Glutamatergic neuron (in vitro differentiated cells): ENCODE data around the gene MARCHF4. TPM values are rescaled to one million over a fixed set of nuclear protein-coding genes. Genes with fewer than 3 reads are reported as not detected.

Experiments
- DNase-seq: peaks from one replicate; pipeline ENCODE4 v3.0.0; 2022
- H3K27ac Mint-ChIP-seq: one replicate; pipeline ENCODE4 v1.8.0; 2020; ENCODE audit warnings: mild to moderate bottlenecking, mixed read lengths, inconsistent platforms; ENCODE audit not compliant: unreplicated experiment
- H3K27me3 Mint-ChIP-seq: one replicate; pipeline ENCODE4 v1.8.0; 2020; ENCODE audit warnings: mild to moderate bottlenecking, moderate library complexity, mixed read lengths, inconsistent platforms; ENCODE audit not compliant: unreplicated experiment
- H3K36me3 Mint-ChIP-seq: one replicate; pipeline ENCODE4 v1.8.0; 2020; ENCODE audit warnings: mild to moderate bottlenecking, mixed read lengths, inconsistent platforms; ENCODE audit not compliant: unreplicated experiment
- H3K4me1 Mint-ChIP-seq: one replicate; pipeline ENCODE4 v1.8.0; 2020; ENCODE audit warnings: mild to moderate bottlenecking, low read depth, mixed read lengths, inconsistent platforms; ENCODE audit not compliant: unreplicated experiment
- H3K4me3 Mint-ChIP-seq: one replicate; pipeline ENCODE4 v1.8.0; 2020; ENCODE audit warnings: mild to moderate bottlenecking, mixed read lengths, inconsistent platforms; ENCODE audit not compliant: unreplicated experiment
- H3K9me3 Mint-ChIP-seq: one replicate; pipeline ENCODE4 v1.8.0; 2020; ENCODE audit warnings: mild to moderate bottlenecking, moderate library complexity, mixed read lengths, inconsistent platforms; ENCODE audit not compliant: unreplicated experiment
- total RNA-seq: library from RNA; stranded (reverse); fragmentation: NEBNext Ultra II Directional; extraction: Animal tissue kit (Norgen Biotek cat#: 25700); gene quantifications from one replicate; pipeline ENCODE4 v1.2.1, GENCODE V29; 2021; ENCODE audit not compliant: unreplicated experiment
- TF ChIP-seq, protein P1 (sequence below): fragments of 200-600 bp; sonication (generic); IDR thresholded peaks from one replicate; pipeline ENCODE4 v1.5.0; 2021; ENCODE audit not compliant: partially characterized antibody, unreplicated experiment

The MARCHF4 gene
- total RNA-seq, 1 donor from 2014 or later, result 26.1 TPM

DNA sequence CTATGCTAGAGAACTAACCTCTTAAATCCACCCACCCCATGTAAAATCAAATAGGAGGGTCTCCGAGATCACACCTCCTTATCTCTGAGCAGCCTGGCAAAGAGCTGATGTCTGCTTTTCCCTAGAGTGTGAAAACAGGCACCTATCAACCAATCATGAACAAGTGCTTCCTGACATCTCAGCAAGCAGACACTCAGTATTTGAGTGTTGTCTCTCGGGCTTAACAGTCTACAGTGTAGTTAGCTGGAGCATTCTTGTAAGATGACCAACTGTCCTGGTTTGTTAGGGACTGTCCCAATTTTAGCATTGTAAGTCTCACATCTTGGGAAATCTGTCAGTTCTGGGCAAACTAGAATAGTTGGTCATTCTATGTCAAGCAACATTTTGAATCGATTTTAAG lies 26.4 kb downstream of the MARCHF4 start:
- TF ChIP-seq, protein P1, sequence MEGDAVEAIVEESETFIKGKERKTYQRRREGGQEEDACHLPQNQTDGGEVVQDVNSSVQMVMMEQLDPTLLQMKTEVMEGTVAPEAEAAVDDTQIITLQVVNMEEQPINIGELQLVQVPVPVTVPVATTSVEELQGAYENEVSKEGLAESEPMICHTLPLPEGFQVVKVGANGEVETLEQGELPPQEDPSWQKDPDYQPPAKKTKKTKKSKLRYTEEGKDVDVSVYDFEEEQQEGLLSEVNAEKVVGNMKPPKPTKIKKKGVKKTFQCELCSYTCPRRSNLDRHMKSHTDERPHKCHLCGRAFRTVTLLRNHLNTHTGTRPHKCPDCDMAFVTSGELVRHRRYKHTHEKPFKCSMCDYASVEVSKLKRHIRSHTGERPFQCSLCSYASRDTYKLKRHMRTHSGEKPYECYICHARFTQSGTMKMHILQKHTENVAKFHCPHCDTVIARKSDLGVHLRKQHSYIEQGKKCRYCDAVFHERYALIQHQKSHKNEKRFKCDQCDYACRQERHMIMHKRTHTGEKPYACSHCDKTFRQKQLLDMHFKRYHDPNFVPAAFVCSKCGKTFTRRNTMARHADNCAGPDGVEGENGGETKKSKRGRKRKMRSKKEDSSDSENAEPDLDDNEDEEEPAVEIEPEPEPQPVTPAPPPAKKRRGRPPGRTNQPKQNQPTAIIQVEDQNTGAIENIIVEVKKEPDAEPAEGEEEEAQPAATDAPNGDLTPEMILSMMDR, result no peak
- H3K4me1 Mint-ChIP-seq, result peaks cover 49% of the 10 kb centered on the region
- H3K4me3 Mint-ChIP-seq, result no peak overlapping the region
- no peaks in the 10 kb centered on the region for H3K36me3 Mint-ChIP-seq
- H3K9me3 Mint-ChIP-seq, result peaks cover 4% of the 10 kb centered on the region
- no peak for DNase-seq
- peaks cover 6% of the 10 kb centered on the region for H3K27me3 Mint-ChIP-seq
- H3K27ac Mint-ChIP-seq, result no peak overlapping the region

DNA sequence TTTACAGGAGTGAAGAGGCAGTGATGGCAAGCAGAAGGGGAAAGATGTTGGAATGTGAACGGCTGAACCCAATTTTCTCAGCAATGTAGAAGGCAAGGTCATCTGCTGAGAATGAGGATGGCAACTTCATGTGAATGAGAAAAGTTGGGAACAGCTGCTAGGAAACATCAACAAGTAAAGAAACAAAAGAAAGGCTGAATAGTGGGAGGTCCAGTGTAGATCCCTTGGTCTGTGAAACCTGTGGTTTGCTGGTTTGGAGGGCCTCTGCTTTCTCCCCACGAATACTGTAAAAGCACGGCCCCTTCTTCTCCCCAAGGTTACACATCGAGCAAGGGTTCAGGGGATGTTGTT lies 27.4 kb downstream of the MARCHF4 start:
- no peaks in the 10 kb centered on the region for H3K36me3 Mint-ChIP-seq
- H3K4me1 Mint-ChIP-seq, result peaks cover 43% of the 10 kb centered on the region
- H3K27me3 Mint-ChIP-seq, result peaks cover 3% of the 10 kb centered on the region
- H3K27ac Mint-ChIP-seq, result no peak overlapping the region
- peaks cover 4% of the 10 kb centered on the region for H3K9me3 Mint-ChIP-seq
- TF ChIP-seq, protein P1, result no peak
- no peak overlapping the region for H3K4me3 Mint-ChIP-seq
- DNase-seq, result no peak

DNA sequence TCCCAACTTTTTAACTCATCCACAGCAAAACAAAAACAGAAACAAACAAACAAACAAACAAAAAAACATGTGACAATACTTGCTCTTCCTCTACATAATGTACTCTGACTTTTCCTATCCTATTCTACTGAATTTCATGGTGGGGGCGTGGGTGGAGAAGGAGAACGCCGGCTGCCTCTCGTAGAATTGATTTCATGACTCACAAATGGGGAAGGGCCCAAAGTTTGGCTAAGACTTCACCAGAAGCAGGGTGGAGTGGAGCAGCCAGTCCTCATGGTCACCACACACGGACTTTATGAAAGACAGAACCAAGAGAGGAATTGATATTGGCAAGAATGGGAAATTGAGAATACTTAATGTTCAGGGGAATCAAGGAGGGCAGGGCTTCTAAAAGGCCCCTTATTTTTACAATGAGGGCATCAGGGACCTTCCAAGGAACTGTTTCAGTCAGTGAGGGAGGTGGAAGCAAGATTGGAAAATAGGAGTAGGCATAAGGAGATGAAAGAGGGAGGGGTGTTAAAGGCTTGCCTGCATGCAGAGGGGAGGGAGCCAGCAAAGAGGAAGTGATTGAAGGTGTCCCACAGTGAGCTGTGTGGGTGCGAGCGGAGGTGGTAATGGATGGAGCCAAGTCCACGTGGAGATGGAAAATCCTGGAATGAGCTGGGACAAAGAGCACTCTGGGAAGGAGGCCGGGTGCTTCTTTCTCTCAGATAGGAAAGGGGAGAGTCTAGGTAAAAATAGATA lies 27.9 kb downstream of the MARCHF4 start:
- DNase-seq, result no peak
- Mint-ChIP-seq H3K36me3 (no peaks in the 10 kb centered on the region), H3K27ac (no peak overlapping the region), H3K27me3 (peaks cover 7% of the 10 kb centered on the region), H3K9me3 (peaks cover 6% of the 10 kb centered on the region), H3K4me3 (peak overlapping the region; percentile 5), H3K4me1 (peaks cover 43% of the 10 kb centered on the region)
- TF ChIP-seq, protein P1, result no peak

DNA sequence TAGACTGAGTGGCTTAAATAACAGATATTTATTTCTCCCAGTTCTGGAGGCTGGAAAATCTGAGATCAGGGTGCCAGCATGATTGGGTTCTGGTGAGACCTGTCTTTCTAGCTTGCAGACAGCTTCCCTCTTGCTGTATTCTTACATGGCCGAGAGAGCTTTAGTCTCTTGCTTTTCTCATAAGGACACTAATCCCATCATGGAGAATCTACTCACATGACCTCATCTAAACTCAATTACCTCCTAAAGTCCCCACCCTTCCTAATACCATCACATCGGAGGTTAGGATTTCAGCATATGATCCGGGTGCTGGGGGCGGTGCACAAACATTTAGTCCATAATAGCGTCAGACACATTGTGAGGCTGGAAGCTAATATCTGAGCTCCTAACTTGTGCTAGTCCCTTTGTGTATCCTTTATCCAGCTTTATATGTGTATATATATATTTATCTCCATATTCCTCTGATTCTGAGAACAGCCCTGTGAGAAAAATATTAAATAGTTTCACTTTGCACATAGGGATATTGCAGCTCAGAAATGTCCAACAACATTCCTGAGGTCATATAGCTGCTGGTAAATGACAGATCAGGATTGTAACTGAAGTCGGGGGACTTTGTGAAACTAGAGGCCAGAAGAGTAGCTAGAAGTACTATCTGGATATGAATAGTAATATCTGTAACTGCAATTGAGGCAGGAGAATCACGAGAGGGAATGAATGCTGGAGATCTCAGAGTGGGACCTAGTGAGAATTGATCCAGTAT lies 28.9 kb downstream of the MARCHF4 start:
- DNase-seq, result no peak
- Mint-ChIP-seq H3K4me1 (peaks cover 40% of the 10 kb centered on the region), H3K27me3 (peaks cover 11% of the 10 kb centered on the region), H3K9me3 (peaks cover 6% of the 10 kb centered on the region), H3K36me3 (no peaks in the 10 kb centered on the region), H3K4me3 (no peak overlapping the region), H3K27ac (peak overlapping the region; percentile 26)
- TF ChIP-seq, protein P1, result no peak

DNA sequence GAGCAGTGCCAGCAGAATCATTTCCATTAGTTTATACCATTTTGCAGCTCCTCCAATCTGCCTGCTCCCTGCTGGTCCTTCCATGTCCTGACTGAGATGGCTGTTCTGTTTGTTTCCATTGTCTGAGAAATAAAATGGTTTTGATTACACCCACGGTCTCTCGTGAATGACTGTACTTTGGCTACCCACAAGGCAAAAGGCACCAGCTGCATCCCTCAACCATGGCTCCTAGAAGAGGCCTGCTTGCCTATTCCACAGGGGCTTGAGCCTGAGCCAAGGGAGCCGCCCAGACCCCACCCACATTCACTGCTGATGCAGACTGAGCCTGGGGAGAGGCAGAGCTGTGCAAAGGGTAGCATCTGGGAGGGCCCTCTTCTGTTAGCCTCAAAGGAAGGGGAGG lies 31.2 kb downstream of the MARCHF4 start:
- H3K4me1 Mint-ChIP-seq, result peaks cover 36% of the 10 kb centered on the region
- peaks cover 11% of the 10 kb centered on the region for H3K27me3 Mint-ChIP-seq
- peak overlapping the region; percentile 96 for H3K27ac Mint-ChIP-seq
- DNase-seq, result peak; percentile 46
- peak overlapping the region; percentile 65 for H3K4me3 Mint-ChIP-seq
- peaks cover 5% of the 10 kb centered on the region for H3K9me3 Mint-ChIP-seq
- TF ChIP-seq, protein P1, result no peak
- no peaks in the 10 kb centered on the region for H3K36me3 Mint-ChIP-seq
